GM12892 (cell line): ENCODE data around the gene TOR1A.

Experiments
- POLR2A ChIP-seq: IDR thresholded peaks from 2 replicates; pipeline ENCODE4 v1.6.1; 2011; ENCODE audit warnings: low read depth, low read length, control low read depth
- POLR2AphosphoS5 ChIP-seq: IDR thresholded peaks from 2 replicates; pipeline ENCODE4 v1.6.1; 2011; ENCODE audit warnings: low read depth, low read length, control low read depth
- TAF1 ChIP-seq: IDR thresholded peaks from 2 replicates; pipeline ENCODE4 v1.6.1; 2011; ENCODE audit warnings: low read depth, mild to moderate bottlenecking, control low read depth, low read length, borderline replicate concordance

- no peak for TF ChIP-seq POLR2AphosphoS5
- no peak for TF ChIP-seq TAF1
- no peak for TF ChIP-seq POLR2A
Measured at GRCh38 chr9:129770741-129771140, 53.2 kb downstream of the TOR1A start.
